H1 (cell line): ENCODE measurements around the gene IQCK. TPM values are rescaled to one million over a fixed set of nuclear protein-coding genes. Genes with fewer than 3 reads are reported as not detected.

ENCODE experiments used
- ATF2 ChIP-seq: IDR thresholded peaks from 2 replicates; pipeline ENCODE4 v1.6.1; 2012; ENCODE audit warnings: low read length, inconsistent platforms
- BCL11A ChIP-seq, 2 experiments: IDR thresholded peaks; one replicate each; pipeline ENCODE4 v1.6.1; 2011; ENCODE audit warnings: low read depth in 2 of 2, low read length in 2 of 2, mild to moderate bottlenecking in 2 of 2
- CHD7 ChIP-seq: fragments of 300-600 bp; sonication (generic); IDR thresholded peaks from 2 replicates; pipeline ENCODE4 v1.7.1; 2012; ENCODE audit warnings: low read length, moderate library complexity, mild to moderate bottlenecking, inconsistent platforms; ENCODE audit not compliant: insufficient replicate concordance
- JUN ChIP-seq: IDR thresholded peaks from 2 replicates; pipeline ENCODE4 v1.6.1; 2011; ENCODE audit warnings: low read depth, mild to moderate bottlenecking, improper control_type of control experiment, low read length
- RNF2 ChIP-seq: fragments of 200-900, 300-1000 bp; sonication (generic); IDR thresholded peaks from 2 replicates; pipeline ENCODE4 v1.7.1; 2016; ENCODE audit warnings: borderline replicate concordance, low read depth, mild to moderate bottlenecking, antibody characterized with exemption, low read length; ENCODE audit not compliant: poor library complexity, severe bottlenecking; ENCODE audit errors: missing control alignments
- SIN3A ChIP-seq, 2 experiments: IDR thresholded peaks in 1 of 2; conservative IDR thresholded peaks in 1 of 2; 2 replicates each; pipeline ENCODE4 v1.6.1; 2011 to 2012; ENCODE audit warnings: low read length in 2 of 2, improper control_type of control experiment in 1 of 2, low read depth in 1 of 2, mild to moderate bottlenecking in 1 of 2
- SRF ChIP-seq: IDR thresholded peaks from 2 replicates; pipeline ENCODE4 v1.6.1; 2011; ENCODE audit warnings: mild to moderate bottlenecking, low read depth, low read length, moderate library complexity
- SUZ12 ChIP-seq: fragments of 200-600 bp; sonication (generic); IDR thresholded peaks from 2 replicates; pipeline ENCODE4 v1.6.1; 2012; ENCODE audit warnings: mild to moderate bottlenecking, inconsistent platforms, low read length, moderate library complexity, mixed read lengths
- TAF7 ChIP-seq: optimal IDR thresholded peaks from 2 replicates; pipeline ENCODE3; 2011; ENCODE audit warnings: low read depth, mild to moderate bottlenecking, inconsistent platforms, low read length, moderate library complexity, borderline replicate concordance
- polyA plus RNA-seq, 7 experiments: library from polyadenylated mRNA; depleted of rRNA in 3 of 7; stranded (reverse) in 5 of 7; unstranded in 2 of 7; fragments of >200 nt in 5 of 7; fragments of 200-250 nt in 2 of 7; gene quantifications; 1 replicate in 5 of 7; 2 replicates in 1 of 7; 4 replicates in 1 of 7; pipeline versions ENCODE4 v1.2.1 to v1.2.3, GENCODE V29; 2011 to 2013; ENCODE audit warnings: missing spikeins in 2 of 7, mixed read lengths in 2 of 7
- total RNA-seq: library from RNA; stranded (reverse); fragmentation: NEBNext Ultra II Directional; extraction: Animal tissue kit (Norgen Biotek cat#: 25700); gene quantifications from 2 replicates; pipeline ENCODE4 v1.2.1, GENCODE V29; 2021

The IQCK gene
- total and polyA plus RNA-seq, 2 of the 8 experiments (the other 6 are each of a cell fraction or from before 2014, with no cell fraction given), result 6.2 to 9.3 TPM

DNA sequence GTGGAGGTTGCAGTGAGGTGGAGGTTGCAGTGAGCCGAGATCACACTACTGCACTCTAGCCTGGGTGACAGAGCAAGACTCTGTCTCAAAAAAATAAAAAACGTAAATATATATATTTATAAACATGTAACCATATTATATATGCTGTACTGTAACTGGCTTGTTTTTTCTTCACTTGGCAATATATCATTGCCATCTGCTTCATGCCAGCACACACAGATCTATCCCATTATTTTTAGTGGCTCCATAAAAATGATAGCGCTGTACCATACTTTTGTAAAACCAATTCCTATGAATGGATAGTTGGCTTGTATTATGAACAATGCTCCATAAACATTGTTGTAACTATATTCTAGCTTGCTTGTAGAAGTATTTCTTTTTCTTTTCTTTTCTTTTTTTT, 117.1 kb downstream of the IQCK start (continued):
- TF ChIP-seq CHD7, result no peak
- TF ChIP-seq ATF2, result no peak
- TF ChIP-seq SRF, result no peak
- no peak for TF ChIP-seq TAF7
- no peak for TF ChIP-seq BCL11A (IDR thresholded peaks at IDR 0.05; ENCODE audit: low read depth in 2 of 2, low read length in 2 of 2)
- no peak for TF ChIP-seq JUN
- no peak for TF ChIP-seq SUZ12
- no peak for TF ChIP-seq RNF2
- no peak for TF ChIP-seq SIN3A (conservative IDR thresholded peaks at IDR 0.05 in 1 of 2, IDR thresholded peaks at IDR 0.05 in 1 of 2; ENCODE audit: low read depth in 1 of 2, low read length in 2 of 2)
